ENCODE measurements around the gene DCBLD1. TPM values are rescaled to one million over a fixed set of nuclear protein-coding genes. Genes with fewer than 3 reads are reported as not detected.

The DCBLD1 gene
- total and polyA plus RNA-seq, 9 of the 15 experiments (the other 6 are each of a cell fraction or from before 2014, with no cell fraction given): 0.80 to 8.5 (median 6.8) TPM

DNA sequence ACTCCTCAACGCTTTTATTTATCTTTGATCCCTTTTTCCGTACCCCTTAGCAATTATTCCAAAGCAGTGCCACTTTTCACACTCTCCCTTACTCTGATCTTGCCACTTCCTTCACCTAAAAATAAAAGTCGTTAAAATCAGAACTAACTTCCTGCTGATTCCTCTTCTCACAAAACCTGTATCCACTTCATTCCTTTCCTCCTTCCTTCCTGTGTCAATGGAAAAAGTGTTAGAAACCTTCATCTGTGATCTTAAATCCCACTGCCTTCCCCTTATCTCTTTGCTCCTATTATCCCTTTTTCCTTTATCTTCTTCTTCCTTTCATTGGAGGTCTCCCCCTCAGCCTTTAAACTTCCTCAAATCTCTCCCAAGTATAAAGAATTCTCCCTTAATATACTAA is 70.7 kb downstream of the DCBLD1 start:
- no peak for DNase-seq (ENCODE audit: extremely low read depth in 1 of 4, low spot score in 3 of 4)
- H3K27ac ChIP-seq (ENCODE audit: extremely low read depth, low read depth, low read length): no peak overlapping the region
- H3K4me3 ChIP-seq: no peak overlapping the region
- no peak overlapping the region for H3K9ac ChIP-seq (ENCODE audit: insufficient read depth in 1 of 2, low read depth in 2 of 2, low read length in 2 of 2)
- BruUV-seq (replicated peaks): no TSS peak
- no peak for FAIRE-seq
- no peak for TF ChIP-seq ZNF830 (CRISPR knock-in tag; IDR thresholded peaks at IDR 0.05)
- no peak for TF ChIP-seq TRIM28 (IDR thresholded peaks at IDR 0.05)
- TF ChIP-seq, protein P1, sequence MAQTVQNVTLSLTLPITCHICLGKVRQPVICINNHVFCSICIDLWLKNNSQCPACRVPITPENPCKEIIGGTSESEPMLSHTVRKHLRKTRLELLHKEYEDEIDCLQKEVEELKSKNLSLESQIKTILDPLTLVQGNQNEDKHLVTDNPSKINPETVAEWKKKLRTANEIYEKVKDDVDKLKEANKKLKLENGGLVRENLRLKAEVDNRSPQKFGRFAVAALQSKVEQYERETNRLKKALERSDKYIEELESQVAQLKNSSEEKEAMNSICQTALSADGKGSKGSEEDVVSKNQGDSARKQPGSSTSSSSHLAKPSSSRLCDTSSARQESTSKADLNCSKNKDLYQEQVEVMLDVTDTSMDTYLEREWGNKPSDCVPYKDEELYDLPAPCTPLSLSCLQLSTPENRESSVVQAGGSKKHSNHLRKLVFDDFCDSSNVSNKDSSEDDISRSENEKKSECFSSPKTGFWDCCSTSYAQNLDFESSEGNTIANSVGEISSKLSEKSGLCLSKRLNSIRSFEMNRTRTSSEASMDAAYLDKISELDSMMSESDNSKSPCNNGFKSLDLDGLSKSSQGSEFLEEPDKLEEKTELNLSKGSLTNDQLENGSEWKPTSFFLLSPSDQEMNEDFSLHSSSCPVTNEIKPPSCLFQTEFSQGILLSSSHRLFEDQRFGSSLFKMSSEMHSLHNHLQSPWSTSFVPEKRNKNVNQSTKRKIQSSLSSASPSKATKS (CRISPR knock-in tag; IDR thresholded peaks at IDR 0.05): no peak
- TF ChIP-seq NCOA2 (IDR thresholded peaks at IDR 0.05; ENCODE audit: partially characterized antibody in 2 of 2): peak in 1 of 2 experiments; percentile 34
- ATAC-seq: no peak
- no peaks in the 10 kb centered on the region for H3K36me3 ChIP-seq (ENCODE audit: control insufficient read depth, insufficient read depth, low read length)
- no peaks in the 10 kb centered on the region for H3K27me3 ChIP-seq (ENCODE audit: control insufficient read depth in 2 of 2, insufficient read depth in 2 of 2, low read length in 2 of 2)
- in situ Hi-C loops (cut with MboI): loop anchor here (5.0 to 10.0 kb wide), 2 partner anchors 71 to 98 kb away; partner anchors contain the start of gene DCBLD1
- intact Hi-C loops (cut with micrococcal nuclease): loop anchor here (5.0 kb wide), 1 partner anchor 581 kb away; no protein-coding TSS in a partner anchor
- ChIA-PET POLR2A (interaction anchor here (0.9 kb wide), 1 partner anchor 21 kb away, joined by 3 read pairs; no protein-coding TSS in a partner anchor), CTCF (ENCODE audit: low intra/inter-chr PET ratio) (interaction anchor here (1.9 kb wide), 1 partner anchor 75 kb away, joined by 7 read pairs; no protein-coding TSS in a partner anchor)
- no peaks in the 10 kb centered on the region for H3K9me3 ChIP-seq (replicated peaks; ENCODE audit: control insufficient read depth, insufficient read depth, low read depth, low read length)
- no peaks in the 10 kb centered on the region for H3K9me1 ChIP-seq (ENCODE audit: control insufficient read depth, insufficient read depth, low read length)
- no peak overlapping the region for H2AFZ ChIP-seq (ENCODE audit: low read depth, low read length)
- H3K4me2 ChIP-seq (ENCODE audit: insufficient read depth, low read length): no peak overlapping the region
- peaks cover 0 to 14% of the 10 kb centered on the region in 2 experiments; a peak in 2 of 5 replicates for H3K4me1 ChIP-seq (replicated peaks in 1 of 2; ENCODE audit: control insufficient read depth in 2 of 2, insufficient read depth in 2 of 2, low read length in 2 of 2)
- no peaks in the 10 kb centered on the region for H3K79me2 ChIP-seq (ENCODE audit: control insufficient read depth, insufficient read depth, low read length)
- WGBS (ENCODE audit: insufficient coverage, low coverage, missing lambda C conversion rate): 40% methylated on average over 3 of the region's 3 CpGs
- H4K20me1 ChIP-seq (replicated peaks; ENCODE audit: control insufficient read depth, insufficient read depth, low read length): no peaks in the 10 kb centered on the region
